HL-60 (cell line): ENCODE data around the gene ACADS.

Experiments
- CTCF ChIP-seq: IDR thresholded peaks from one replicate; pipeline ENCODE4 v1.5.1; 2011; ENCODE audit warnings: low read length, control low read depth, inconsistent platforms; ENCODE audit not compliant: insufficient read depth
- POLR2AphosphoS5 ChIP-seq: IDR thresholded peaks from 2 replicates; pipeline ENCODE4 v1.6.1; 2012; ENCODE audit warnings: low read depth

GRCh38 chr12:120774169-120774916 is 48.7 kb downstream of the ACADS start:
- TF ChIP-seq POLR2AphosphoS5 (no peak), CTCF (no peak)
